ENCODE measurements around the gene NANOS1. TPM values are rescaled to one million over a fixed set of nuclear protein-coding genes. Genes with fewer than 3 reads are reported as not detected.

Gene NANOS1
- total and polyA plus RNA-seq, 10 donors = 0.09 to 0.86 (median 0.40) TPM

DNA sequence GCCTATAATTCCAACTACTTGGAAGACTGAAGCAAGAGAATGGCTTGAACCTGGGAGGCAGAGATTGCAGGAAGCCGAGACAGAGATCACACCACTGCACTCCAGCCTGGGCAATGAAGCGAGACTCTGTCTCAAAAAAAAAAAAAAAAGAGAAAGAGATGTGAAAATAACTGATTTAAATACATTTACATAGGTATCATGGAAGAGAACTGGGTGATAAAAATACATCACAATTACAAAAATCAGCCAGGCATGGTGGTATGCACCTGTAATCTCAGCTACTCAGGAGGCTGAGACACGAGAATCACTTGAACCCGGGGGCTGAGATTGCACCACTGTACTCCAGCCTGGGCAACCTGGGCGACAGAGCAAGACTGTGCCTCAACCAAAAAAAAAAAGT lies 19.8 kb downstream of the NANOS1 start:
- WGBS, 5 donors = 77 to 83% (median 80%) methylated on average over 5 of the region's 5 CpGs
- Histone ChIP-seq H3K4me3 (no peak overlapping the region), H3K36me3 (peaks cover 6 to 100% (median 94%) of the 10 kb centered on the region in 6 donors), H3K9me3 (no peaks in the 10 kb centered on the region), H3K27ac (no peak overlapping the region), H3K4me1 (peaks cover 0 to 7% (median 0%) of the 10 kb centered on the region in 6 donors), H3K27me3 (replicated peaks in 1 of 7) (no peaks in the 10 kb centered on the region)
- TF ChIP-seq POLR2A (IDR thresholded peaks at IDR 0.05) (no peak), POLR2AphosphoS5 (IDR thresholded peaks at IDR 0.05) (no peak), CTCF (IDR thresholded peaks at IDR 0.05 in 8 of 11, conservative IDR thresholded peaks at IDR 0.05 in 3 of 11) (no peak)
- DNase-seq = no peak
- intact Hi-C loops (cut with DNase I; ENCODE audit: low total_unique reads) = no loop called here

GRCh38 chr10:119049777-119050176 lies 20.3 kb downstream of the NANOS1 start:
- no peak for DNase-seq
- WGBS, 5 donors = 94 to 95% (median 95%) methylated on average over 14 of the region's 14 CpGs
- H3K36me3 ChIP-seq = peaks cover 6 to 100% (median 94%) of the 10 kb centered on the region in 6 donors
- H3K4me3 ChIP-seq = no peak overlapping the region
- H3K4me1 ChIP-seq = peaks cover 0 to 7% (median 0%) of the 10 kb centered on the region in 6 donors
- intact Hi-C loops (cut with DNase I; ENCODE audit: low total_unique reads) = no loop called here
- H3K27me3 ChIP-seq (replicated peaks in 1 of 7) = no peaks in the 10 kb centered on the region
- no peaks in the 10 kb centered on the region for H3K9me3 ChIP-seq
- H3K27ac ChIP-seq = no peak overlapping the region
- TF ChIP-seq CTCF (IDR thresholded peaks at IDR 0.05 in 8 of 11, conservative IDR thresholded peaks at IDR 0.05 in 3 of 11) = no peak
- TF ChIP-seq POLR2A (IDR thresholded peaks at IDR 0.05) = no peak
- no peak for TF ChIP-seq POLR2AphosphoS5 (IDR thresholded peaks at IDR 0.05)

GRCh38 chr10:119051775-119052174 lies 22.3 kb downstream of the NANOS1 start:
- Histone ChIP-seq H3K4me1 (peaks cover 0 to 7% (median 0%) of the 10 kb centered on the region in 6 donors), H3K27me3 (replicated peaks in 1 of 7) (no peaks in the 10 kb centered on the region), H3K36me3 (peaks cover 6 to 100% (median 95%) of the 10 kb centered on the region in 6 donors), H3K4me3 (no peak overlapping the region), H3K9me3 (no peaks in the 10 kb centered on the region), H3K27ac (no peak overlapping the region)
- intact Hi-C loops (cut with DNase I; ENCODE audit: low total_unique reads) = no loop called here
- TF ChIP-seq POLR2A (IDR thresholded peaks at IDR 0.05) (no peak), POLR2AphosphoS5 (IDR thresholded peaks at IDR 0.05) (no peak), CTCF (IDR thresholded peaks at IDR 0.05 in 8 of 11, conservative IDR thresholded peaks at IDR 0.05 in 3 of 11) (no peak)
- no peak for DNase-seq
- 87 to 96% (median 91%) methylated on average over 3 of the region's 3 CpGs for WGBS, 5 donors

DNA sequence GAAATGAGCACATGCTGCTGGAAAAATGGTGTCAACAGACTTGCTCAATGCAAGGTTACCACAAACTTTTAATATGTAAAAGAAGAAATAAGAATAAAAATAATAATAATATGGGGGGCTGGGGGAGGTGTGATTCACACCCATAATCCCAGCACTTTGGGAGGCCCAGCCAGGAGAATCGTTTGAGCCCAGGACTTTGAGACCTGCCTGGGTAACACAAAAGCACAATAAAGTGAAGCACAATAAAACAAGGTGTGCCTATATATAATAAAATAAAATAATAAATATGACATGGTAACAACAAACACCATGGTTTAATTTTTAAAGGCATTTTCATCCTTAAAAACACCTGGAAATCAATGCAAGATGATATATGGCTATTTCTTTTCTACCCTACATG lies 26.0 kb downstream of the NANOS1 start:
- DNase-seq = no peak
- TF ChIP-seq CTCF (IDR thresholded peaks at IDR 0.05 in 8 of 11, conservative IDR thresholded peaks at IDR 0.05 in 3 of 11) = no peak
- TF ChIP-seq POLR2AphosphoS5 (IDR thresholded peaks at IDR 0.05) = no peak
- no peak for TF ChIP-seq POLR2A (IDR thresholded peaks at IDR 0.05)
- 72 to 100% (median 90%) methylated on average over 1 of the region's 1 CpG for WGBS, 5 donors
- Histone ChIP-seq H3K27ac (no peak overlapping the region), H3K4me1 (peaks cover 0 to under 1% (median 0%) of the 10 kb centered on the region in 6 donors), H3K4me3 (no peak overlapping the region), H3K9me3 (no peaks in the 10 kb centered on the region), H3K27me3 (replicated peaks in 1 of 7) (no peaks in the 10 kb centered on the region), H3K36me3 (peaks cover 9 to 100% (median 98%) of the 10 kb centered on the region in 6 donors)
- intact Hi-C loops (cut with DNase I; ENCODE audit: low total_unique reads) = no loop called here

Measured in spleen (tissue), 11 donors.